ENCODE results near the gene DAB2IP. TPM values are rescaled to one million over a fixed set of nuclear protein-coding genes. Genes with fewer than 3 reads are reported as not detected.

DAB2IP gene
- total RNA-seq, 1 experiment from 2014 or later, result 52.6 TPM

DNA sequence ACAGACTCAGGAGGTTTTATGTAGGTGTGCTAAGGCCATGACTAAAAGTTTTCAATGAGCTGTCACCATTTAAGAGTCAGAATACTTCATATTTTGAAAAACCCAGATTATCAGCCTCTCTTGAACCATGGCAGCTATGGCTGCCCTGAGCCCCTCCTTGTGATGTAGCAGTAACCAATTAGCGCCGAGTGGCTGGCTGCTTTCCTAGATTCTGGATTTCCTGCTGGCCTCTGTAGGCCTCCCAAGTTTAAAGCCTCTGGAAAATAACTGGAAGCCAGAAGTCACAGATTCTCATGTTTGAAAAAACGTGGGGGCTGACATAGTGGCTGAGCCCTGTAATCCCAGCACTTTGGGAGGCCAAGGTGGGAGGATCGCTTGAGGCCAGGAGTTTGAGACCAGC lies 25.5 kb downstream of the DAB2IP start:
- ChIA-PET POLR2A (no interaction called here), CTCF (interaction anchor here (1.6 kb wide), 1 partner anchor 131 kb away, joined by 5 read pairs; no protein-coding TSS in a partner anchor)
- DNase-seq (ENCODE audit: low spot score) (no peak), ATAC-seq (no peak)
- TF ChIP-seq NFYB (CRISPR knock-in tag; conservative IDR thresholded peaks at IDR 0.05; ENCODE audit: low read depth) (no peak), CREM (CRISPR knock-in tag; IDR thresholded peaks at IDR 0.05) (no peak), JUN (CRISPR knock-in tag; IDR thresholded peaks at IDR 0.05) (no peak), NR2C2 (CRISPR knock-in tag; IDR thresholded peaks at IDR 0.05) (no peak), GRHL2 (CRISPR knock-in tag; IDR thresholded peaks at IDR 0.05; ENCODE audit: insufficient replicate concordance, severe bottlenecking) (no peak), HMGA2 (CRISPR knock-in tag; IDR thresholded peaks at IDR 0.05) (no peak), E2F1 (CRISPR knock-in tag; IDR thresholded peaks at IDR 0.05) (no peak), IRF2 (CRISPR knock-in tag; IDR thresholded peaks at IDR 0.05; ENCODE audit: borderline replicate concordance, low read depth) (no peak)
- TF ChIP-seq, protein P1, sequence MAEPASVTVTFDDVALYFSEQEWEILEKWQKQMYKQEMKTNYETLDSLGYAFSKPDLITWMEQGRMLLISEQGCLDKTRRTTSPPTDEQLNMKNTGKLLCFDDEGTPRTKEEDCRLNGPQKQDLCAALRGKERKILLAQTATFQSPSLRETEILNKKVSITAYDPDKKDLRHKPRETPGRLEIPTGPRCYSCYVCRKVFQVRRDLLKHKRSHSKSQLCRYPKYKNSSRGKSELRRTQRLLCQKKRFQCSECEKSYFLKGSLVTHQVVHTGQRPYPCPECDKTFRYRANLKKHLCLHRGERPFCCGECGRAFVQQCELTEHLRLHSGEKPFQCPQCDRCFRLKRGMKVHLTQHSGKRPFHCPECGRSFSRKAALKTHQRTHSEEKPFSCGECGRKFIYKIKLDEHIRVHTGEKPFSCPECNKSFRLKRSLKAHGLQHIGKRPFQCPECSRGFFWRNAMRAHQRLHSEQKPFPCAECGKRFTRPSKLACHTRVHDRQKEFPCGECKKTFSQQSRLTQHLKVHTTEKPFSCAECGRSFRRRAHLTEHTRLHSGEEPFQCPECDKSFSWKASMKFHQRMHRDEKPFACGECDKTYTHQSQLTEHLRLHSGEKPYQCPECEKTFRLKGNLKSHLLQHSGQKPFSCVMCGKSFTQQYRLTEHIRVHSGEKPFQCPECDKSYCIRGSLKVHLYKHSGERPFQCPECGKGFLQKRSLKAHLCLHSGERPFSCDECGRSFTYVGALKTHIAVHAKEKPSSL (CRISPR knock-in tag; conservative IDR thresholded peaks at IDR 0.05), result no peak
- Mint-ChIP-seq H3K27ac (no peak overlapping the region), H3K9me3 (no peaks in the 10 kb centered on the region), H3K27me3 (ENCODE audit: low read depth) (no peaks in the 10 kb centered on the region), H3K4me1 (peaks cover 14% of the 10 kb centered on the region), H3K4me3 (no peak overlapping the region), H3K36me3 (no peaks in the 10 kb centered on the region; the same call in 1 of the 2 replicates)

GRCh38 chr9:121678501-121679022 lies 27.1 kb downstream of the DAB2IP start:
- H3K4me3 Mint-ChIP-seq, result no peak overlapping the region
- no peaks in the 10 kb centered on the region for H3K27me3 Mint-ChIP-seq (ENCODE audit: low read depth)
- peaks cover 14% of the 10 kb centered on the region for H3K4me1 Mint-ChIP-seq
- H3K36me3 Mint-ChIP-seq, result no peaks in the 10 kb centered on the region; the same call in 1 of the 2 replicates
- CTCF ChIA-PET, result interaction anchor here (1.8 to 3.0 kb wide), 2 partner anchors 38 to 58 kb away, joined by 7 to 12 read pairs; no protein-coding TSS in a partner anchor
- TF ChIP-seq, protein P2, sequence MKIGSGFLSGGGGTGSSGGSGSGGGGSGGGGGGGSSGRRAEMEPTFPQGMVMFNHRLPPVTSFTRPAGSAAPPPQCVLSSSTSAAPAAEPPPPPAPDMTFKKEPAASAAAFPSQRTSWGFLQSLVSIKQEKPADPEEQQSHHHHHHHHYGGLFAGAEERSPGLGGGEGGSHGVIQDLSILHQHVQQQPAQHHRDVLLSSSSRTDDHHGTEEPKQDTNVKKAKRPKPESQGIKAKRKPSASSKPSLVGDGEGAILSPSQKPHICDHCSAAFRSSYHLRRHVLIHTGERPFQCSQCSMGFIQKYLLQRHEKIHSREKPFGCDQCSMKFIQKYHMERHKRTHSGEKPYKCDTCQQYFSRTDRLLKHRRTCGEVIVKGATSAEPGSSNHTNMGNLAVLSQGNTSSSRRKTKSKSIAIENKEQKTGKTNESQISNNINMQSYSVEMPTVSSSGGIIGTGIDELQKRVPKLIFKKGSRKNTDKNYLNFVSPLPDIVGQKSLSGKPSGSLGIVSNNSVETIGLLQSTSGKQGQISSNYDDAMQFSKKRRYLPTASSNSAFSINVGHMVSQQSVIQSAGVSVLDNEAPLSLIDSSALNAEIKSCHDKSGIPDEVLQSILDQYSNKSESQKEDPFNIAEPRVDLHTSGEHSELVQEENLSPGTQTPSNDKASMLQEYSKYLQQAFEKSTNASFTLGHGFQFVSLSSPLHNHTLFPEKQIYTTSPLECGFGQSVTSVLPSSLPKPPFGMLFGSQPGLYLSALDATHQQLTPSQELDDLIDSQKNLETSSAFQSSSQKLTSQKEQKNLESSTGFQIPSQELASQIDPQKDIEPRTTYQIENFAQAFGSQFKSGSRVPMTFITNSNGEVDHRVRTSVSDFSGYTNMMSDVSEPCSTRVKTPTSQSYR (CRISPR knock-in tag; IDR thresholded peaks at IDR 0.05), result no peak
- TF ChIP-seq GRHL2 (CRISPR knock-in tag; IDR thresholded peaks at IDR 0.05; ENCODE audit: insufficient replicate concordance, severe bottlenecking), result no peak
- no peak for TF ChIP-seq SP1 (CRISPR knock-in tag; conservative IDR thresholded peaks at IDR 0.05)
- no peak for TF ChIP-seq TP53 (CRISPR knock-in tag; IDR thresholded peaks at IDR 0.05)
- TF ChIP-seq CTCF (IDR thresholded peaks at IDR 0.05), result no peak
- TF ChIP-seq ZNF396 (CRISPR knock-in tag; IDR thresholded peaks at IDR 0.05; ENCODE audit: borderline replicate concordance), result no peak
- TF ChIP-seq CREB1 (CRISPR knock-in tag; IDR thresholded peaks at IDR 0.05), result no peak
- no peak for TF ChIP-seq AFF4 (CRISPR knock-in tag; IDR thresholded peaks at IDR 0.05; ENCODE audit: borderline replicate concordance)
- TF ChIP-seq OVOL2 (CRISPR knock-in tag; IDR thresholded peaks at IDR 0.05; ENCODE audit: borderline replicate concordance), result no peak
- TF ChIP-seq ZNF138 (CRISPR knock-in tag; conservative IDR thresholded peaks at IDR 0.05), result no peak
- TF ChIP-seq RORB (CRISPR knock-in tag; IDR thresholded peaks at IDR 0.05), result no peak
- POLR2A ChIA-PET, result no interaction called here
- H3K9me3 Mint-ChIP-seq, result no peaks in the 10 kb centered on the region
- H3K27ac Mint-ChIP-seq, result no peak overlapping the region
- ATAC-seq (no peak), DNase-seq (ENCODE audit: low spot score) (no peak)
